Measurements from ENCODE around the gene TLE5.
A peak's percentile ranks its signal among the peaks of the same experiment; 100 is the strongest.
"Not testable (repeated sequence)": the region's sequence is repeated elsewhere in the genome, so short reads cannot be mapped to it uniquely, and the experiment has no call there.

TLE5 gene

GRCh38 chr19:3058821-3059314 lies 3.4 kb downstream of the TLE5 start:
- no peak for DNase-seq

- no peak for DNase-seq
These were observed 4.1 kb downstream of the TLE5 start for GRCh38 chr19:3058009-3058820.

- DNase-seq: no peak
These were observed 5.0 kb downstream of the TLE5 start for GRCh38 chr19:3057275-3057714.

DNA sequence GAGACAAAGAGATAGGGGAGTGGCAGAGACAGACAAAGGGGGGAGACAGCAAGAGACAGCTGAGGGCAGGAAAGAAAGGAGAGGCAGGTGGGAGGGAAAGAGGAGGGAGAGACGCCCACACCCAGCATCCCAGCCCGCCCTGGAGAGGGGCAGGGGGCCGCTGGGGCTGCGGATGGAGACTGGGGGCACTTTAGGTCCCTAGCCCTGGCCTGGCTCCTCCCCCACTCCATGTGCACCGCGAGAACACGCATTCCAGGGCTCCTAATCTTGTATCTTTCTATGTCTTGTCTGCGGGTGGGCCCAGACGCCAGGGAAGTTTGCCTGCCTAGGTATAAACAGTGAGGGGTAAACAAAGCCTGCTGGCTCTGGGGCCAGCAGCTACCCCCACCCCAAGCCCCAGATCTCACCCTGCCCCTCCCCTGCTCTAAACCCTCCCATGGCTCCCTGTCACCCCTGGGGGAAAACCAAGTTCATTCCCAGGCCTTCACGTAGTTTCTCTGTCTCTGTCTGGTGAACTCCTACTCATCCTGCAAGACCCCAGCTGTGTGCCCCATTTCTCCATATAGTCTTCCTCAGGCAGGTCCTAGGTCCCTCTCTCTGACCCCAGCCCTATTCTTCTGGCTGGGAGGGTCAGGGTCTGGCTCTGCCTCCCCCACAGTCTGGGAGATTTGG lies 5.7 kb downstream of the TLE5 start:
- DNase-seq: peak; percentile 8

GRCh38 chr19:3055741-3056416 lies 6.4 kb downstream of the TLE5 start:
- DNase-seq: peak; percentile 87

DNA sequence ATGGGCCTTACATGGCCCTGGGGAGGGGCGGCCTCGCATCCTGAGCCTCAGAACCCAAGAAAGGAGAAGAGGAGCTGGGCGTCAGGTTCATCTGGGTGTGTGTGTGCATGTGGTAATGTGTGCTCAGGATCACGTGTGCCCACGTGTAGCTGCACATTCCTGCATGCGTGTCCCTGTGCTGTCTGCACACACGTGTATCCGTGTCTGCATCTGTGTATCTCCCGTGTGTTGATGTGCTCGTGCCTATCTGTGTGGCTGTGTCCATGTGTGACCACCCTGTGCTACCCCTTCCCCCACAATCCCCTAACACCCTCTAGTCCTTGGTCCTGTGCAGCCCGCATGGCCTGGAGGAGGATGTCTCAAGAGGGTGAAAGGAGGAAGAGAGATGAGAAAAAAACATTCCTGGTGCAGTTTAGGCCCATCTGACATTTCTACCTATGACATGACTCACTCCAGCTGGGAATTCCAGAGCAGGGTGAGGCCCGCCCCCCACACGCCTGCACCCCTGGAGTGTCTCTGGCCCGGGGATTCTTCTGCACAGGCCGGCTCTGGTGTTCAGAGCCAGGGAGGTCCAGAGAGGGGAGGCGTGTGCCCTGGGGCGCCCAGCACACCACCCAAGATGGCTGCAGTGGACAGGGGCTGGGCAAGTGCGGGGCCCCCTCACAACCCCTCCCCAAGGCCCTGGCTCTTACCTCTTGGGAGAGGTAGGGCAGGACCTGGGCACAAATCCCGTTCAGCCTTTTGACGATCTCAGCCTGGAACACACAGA lies 7.1 kb downstream of the TLE5 start:
- DNase-seq: peak; percentile 93

DNA sequence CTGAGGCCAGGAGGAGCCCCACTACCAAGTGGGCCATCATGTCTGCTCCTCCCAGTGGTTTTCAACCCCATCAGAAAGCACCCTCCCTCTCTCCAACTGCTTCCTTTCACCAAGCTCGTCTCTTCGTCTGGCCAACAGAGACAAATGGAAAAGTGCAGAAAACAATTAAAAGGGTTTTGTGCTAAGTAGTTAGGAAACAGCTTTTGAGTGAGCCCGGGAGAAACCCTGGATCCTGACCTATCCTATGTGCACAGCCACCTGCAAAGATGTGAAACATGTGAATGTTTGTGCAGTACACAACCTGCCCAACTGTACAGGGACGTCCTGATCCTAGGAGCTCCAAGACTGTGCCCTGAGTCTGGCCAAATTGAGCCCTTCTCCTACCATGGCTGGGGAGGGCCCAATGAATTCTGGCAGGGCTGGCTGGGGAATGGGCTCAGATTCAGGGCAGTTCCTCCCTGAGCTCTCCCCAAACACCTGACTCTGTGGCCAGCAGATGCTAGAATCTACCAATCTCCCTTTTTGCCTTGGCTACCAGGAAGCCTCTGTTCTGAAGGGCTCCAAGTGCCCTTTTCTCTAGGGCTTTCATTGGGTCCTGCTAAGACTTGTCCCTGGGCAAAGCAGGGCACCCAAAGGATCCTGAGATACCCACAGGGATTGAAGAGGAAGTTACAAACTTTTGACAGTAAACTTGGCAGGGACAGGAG lies 7.9 kb downstream of the TLE5 start:
- no peak for DNase-seq

DNA sequence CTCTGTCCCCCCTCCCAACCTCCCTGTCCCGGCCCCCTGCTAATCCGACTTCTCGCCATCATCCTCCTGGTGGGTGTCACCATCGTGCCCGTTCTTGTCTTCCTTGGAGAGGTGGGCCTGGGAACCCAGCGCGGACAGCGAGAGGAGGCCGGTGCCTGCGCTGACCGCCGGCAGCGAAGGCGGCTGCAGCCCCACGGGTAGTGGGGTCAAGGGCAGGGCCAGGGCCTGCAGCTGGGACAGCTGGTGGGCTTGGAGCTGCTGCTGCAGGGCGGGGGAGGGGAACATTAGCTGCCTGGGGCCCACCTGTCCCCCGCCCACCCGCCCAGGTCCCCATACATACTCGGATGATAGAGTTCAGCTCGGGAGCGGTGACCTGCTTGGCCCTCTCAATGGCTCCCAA lies 8.5 kb downstream of the TLE5 start:
- DNase-seq: no peak

- DNase-seq: no peak
These were observed 9.1 kb downstream of the TLE5 start for GRCh38 chr19:3053218-3053621.

DNA sequence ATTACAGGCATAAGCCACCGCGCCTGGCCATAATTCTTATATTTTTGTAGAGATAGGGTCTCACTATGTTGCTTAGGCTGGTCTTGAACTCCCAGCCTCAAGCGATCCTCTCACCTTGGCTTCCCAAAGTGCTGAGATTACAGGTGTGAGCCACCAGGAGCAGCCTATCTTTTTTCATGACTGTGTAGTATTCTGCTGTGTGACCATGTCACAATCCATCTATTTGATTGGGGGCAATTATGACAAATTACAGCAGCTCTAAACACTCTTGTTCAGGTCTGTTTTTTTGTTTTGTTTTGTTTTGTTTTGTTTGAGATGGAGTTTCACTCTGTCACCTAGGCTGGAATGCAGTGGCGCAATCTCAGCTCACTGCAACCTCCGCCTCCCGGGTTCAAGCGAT lies 12.3 kb downstream of the TLE5 start:
- not testable (repeated sequence) for DNase-seq

- DNase-seq: no peak
These were observed 13.2 kb downstream of the TLE5 start for GRCh38 chr19:3049089-3049488.

GRCh38 chr19:3048190-3048533 lies 14.1 kb downstream of the TLE5 start:
- no peak for DNase-seq

DNA sequence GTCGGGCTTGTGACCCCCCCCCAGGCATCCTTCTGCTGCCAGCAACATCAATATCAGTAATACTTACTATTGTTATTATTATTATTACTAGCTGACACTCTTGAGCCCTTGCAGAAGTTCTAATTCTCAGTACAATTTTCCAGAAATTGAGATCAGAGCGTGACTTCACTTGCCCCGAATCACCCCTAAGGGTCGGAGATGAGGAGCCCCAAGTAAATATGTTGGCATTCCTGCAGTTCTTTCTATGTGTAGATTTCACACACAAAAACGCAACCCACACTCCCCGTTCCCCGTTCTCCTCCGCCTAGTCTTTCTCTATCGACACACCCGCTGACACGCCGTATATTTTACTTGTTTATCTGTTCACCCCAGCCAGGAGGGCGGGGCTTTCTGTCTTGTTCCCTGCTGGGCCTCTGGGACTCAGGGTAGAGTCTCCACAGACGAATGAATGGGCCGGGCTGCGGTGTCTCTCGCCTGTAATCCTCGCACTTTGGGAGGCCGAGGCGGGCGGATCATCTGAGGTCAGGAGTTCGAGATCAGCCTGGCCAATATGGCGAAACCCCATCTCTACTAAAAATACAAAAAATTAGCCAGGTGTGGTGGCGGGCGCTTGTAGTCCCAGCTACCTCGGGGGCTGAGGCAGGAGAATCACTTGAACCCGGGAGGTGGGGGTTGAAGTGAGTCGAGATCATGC lies 14.7 kb downstream of the TLE5 start:
- peak; percentile 74 for DNase-seq

GRCh38 chr19:3046698-3047495 lies 15.4 kb downstream of the TLE5 start:
- DNase-seq: no peak

DNA sequence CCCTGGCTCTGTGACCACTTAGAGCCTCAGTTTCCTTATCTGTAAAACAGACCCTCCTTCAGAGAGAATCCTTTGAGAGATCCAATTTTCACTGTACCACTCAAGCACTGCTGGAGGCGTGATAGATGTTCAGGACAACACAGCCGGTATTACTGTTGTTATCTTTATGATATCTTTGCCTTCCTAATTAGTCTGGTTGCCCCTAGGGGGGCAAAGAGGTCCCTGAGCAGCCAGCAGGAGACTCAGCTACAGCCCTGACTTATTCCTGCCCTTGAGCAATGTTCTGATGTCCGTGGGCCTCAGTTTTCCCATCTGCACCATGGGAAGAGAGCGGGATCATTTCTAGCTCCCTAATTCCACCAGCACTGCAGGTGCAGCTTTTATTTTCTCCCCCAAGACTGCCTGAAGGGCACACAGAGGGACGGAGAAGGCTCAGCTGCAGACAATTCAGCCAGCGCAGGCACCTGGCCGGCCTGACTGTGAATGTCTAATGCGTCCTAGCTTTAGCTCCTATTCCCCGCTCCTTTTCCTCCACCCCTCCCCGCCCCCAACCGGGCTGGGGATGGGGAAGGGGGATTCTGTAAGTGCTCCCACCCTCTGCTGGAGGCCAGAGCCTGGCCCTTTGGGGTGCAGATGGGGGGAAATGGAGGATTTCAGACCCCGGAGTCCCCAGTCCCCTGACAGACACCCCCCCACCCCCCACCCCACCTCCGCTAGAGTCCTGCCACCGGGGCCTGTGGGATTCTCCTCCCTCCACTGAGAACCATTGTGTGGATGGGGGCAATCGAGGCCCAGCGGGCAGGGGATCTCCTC lies 16.2 kb downstream of the TLE5 start:
- DNase-seq: no peak

DNA sequence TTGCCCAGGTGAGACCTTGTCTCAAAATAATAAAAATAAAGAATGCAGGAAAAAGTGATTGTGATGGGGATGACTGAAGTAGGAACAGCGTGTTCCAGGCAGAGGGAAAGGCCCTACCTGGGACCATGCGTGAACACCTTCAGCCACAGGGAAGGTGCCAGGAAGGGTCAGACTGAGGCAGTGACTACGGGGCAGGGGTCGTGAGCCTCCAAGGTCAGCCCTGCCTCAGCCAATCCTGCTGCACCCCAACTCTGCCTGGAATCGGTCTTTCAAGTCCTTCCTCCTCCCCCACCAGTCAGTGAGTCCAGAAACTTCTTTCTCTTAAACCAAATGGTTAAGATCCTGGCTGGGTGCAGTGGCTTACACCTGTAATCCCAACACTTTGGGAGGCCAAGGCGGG lies 17.1 kb downstream of the TLE5 start:
- no peak for DNase-seq

DNA sequence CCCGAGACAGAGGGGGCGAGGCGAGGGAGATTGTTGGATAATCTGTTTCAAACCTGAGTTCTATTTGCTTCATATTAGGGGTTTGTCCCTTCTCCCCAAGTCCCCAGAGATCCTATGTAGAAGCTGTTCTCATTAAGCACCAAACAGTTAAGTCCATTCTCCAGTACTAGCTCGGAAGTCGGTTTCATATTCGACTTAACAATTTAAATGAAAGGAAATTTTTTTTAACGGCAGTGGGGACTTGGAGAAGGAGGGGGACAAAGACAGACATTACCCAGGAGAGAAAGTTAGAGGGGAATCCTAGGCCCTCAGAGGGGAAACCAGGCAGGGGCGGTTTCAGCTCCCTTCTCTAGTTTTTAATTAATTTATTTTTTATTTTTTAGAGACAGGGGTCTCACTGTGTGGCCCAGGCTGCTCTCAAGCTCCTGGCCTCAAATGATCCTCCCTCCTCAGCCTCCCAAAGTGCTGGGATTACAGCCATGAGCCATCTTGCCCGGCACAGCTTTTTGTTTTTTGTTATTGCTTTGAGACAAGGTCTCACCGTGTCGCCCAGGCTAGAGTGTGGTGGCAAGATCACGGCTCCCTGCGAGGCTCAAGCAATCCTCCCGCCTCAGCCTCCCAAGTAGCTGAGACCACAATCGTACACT lies 19.6 kb downstream of the TLE5 start:
- DNase-seq: no peak

DNA sequence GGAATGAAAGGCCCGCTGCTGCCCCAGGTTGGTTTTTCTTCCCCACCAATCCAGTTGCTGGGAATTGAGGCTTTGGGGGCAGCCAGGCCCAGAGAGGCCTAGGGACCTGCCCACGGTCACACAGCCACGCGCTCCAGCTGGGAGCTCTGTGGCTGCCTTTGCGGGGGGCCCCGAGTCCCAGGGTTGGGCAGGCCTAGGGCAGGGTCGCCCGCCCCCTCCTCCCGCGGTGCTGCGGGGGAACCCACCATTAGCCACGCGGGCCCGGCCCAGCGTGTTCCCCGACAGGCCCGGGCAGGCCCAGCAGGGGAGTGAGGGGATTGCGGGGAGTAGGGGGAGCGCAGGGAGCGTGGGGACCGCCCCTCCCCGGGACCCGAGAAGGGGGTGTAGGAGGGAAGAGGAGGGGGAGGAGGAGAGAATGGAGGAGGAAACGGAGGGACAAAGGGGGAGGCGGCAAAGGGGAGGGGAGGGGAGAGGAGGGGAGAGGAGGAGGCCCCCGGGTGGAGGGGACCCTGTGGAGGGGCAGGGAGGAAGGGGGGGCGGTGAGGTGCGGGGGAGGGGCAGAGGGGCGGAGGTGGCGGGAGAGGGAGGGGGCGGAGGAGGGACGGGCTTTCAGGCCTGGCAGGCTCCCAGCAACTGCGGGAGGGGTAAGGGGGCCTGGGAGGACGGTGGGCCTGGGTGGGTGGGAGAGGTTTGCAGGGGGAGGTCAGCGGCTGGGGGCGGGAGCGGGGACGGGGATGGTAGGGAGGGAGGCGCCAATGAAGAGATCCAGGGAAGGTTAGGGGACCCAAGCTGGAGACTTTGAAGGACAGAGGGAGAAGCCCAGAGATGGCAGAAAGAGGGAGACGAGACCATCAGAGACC lies 20.3 kb downstream of the TLE5 start:
- DNase-seq: no peak

Data from NCI-H226 (cell line).